Activated naive CD8-positive, alpha-beta T cell (primary cell): ENCODE data around the gene SLC27A4.
A peak's percentile ranks its signal among the peaks of the same experiment; 100 is the strongest.

Experiments used
- H3K27ac Mint-ChIP-seq: one replicate; pipeline ENCODE4 v1.8.0; 2021; ENCODE audit warnings: mixed read lengths
- H3K27me3 Mint-ChIP-seq: one replicate; pipeline ENCODE4 v1.8.0; 2021; ENCODE audit warnings: mixed read lengths
- H3K36me3 Mint-ChIP-seq: one replicate; pipeline ENCODE4 v1.8.0; 2021; ENCODE audit warnings: mixed read lengths
- H3K4me1 Mint-ChIP-seq: one replicate; pipeline ENCODE4 v1.8.0; 2021; ENCODE audit warnings: low read depth, mixed read lengths
- H3K4me3 Mint-ChIP-seq: one replicate; pipeline ENCODE4 v1.8.0; 2021; ENCODE audit warnings: mild to moderate bottlenecking, mixed read lengths
- H3K9me3 Mint-ChIP-seq: one replicate; pipeline ENCODE4 v1.8.0; 2021; ENCODE audit warnings: low read depth, mixed read lengths

SLC27A4 gene

DNA sequence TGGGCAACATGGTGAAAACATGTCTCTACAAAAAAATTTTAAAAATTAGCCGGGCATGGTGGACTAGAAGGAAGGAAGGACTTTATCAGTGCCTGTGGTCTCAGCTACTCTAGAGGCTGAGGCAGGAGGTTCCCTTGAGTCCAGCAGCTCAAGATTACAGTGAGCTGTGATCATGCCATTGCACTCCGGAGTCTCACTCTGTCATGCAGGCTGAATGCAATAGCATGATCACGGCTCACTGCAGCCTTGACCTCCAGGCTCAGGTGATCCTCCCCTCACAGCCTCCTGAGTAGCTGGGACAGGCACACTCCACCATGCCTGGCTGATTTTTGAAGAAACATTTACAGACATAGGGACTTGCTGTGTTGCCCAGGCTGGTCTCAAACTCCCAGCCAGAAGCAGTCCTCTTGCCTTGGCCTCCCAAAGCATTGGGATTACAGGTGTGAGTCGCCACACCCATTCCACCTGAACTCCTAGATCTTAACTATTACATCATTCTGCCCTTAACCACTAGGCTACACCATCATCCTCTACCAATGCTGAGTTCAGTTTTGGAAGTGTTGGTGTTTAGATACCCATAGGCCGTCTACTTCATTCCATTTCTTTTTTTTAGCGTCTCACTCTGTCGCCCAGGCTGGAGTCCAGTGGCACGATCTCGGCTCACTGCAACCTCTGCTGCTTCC, 28.8 kb downstream of the SLC27A4 start:
- Mint-ChIP-seq H3K36me3 (peaks cover 11% of the 10 kb centered on the region), H3K27me3 (no peaks in the 10 kb centered on the region), H3K4me1 (peaks cover 36% of the 10 kb centered on the region), H3K4me3 (peak overlapping the region; percentile 27), H3K27ac (no peak overlapping the region), H3K9me3 (no peaks in the 10 kb centered on the region)

DNA sequence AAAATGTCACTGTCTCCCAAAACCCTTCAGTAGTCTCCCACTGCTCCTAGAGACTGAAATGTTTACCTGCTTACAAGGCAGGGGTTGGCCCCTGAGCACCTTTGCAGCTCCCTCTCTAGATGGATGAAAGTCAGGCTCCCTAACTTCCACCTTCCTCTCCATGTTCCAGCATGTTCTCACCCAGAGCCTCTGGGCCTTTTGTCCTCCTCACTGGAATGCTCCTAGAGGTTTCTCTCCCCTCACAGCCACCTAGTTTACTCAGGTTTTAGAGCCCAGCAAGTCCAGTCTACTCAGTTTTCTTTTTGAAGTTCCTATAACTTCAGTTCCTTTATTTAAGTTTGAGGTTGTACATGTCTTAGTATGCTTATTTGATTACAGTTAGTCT, 30.0 kb downstream of the SLC27A4 start:
- peaks cover 36% of the 10 kb centered on the region for H3K4me1 Mint-ChIP-seq
- H3K4me3 Mint-ChIP-seq = peak overlapping the region; percentile 99
- H3K27ac Mint-ChIP-seq = peak overlapping the region; percentile 85
- H3K27me3 Mint-ChIP-seq = no peaks in the 10 kb centered on the region
- no peaks in the 10 kb centered on the region for H3K9me3 Mint-ChIP-seq
- H3K36me3 Mint-ChIP-seq = peaks cover 11% of the 10 kb centered on the region

DNA sequence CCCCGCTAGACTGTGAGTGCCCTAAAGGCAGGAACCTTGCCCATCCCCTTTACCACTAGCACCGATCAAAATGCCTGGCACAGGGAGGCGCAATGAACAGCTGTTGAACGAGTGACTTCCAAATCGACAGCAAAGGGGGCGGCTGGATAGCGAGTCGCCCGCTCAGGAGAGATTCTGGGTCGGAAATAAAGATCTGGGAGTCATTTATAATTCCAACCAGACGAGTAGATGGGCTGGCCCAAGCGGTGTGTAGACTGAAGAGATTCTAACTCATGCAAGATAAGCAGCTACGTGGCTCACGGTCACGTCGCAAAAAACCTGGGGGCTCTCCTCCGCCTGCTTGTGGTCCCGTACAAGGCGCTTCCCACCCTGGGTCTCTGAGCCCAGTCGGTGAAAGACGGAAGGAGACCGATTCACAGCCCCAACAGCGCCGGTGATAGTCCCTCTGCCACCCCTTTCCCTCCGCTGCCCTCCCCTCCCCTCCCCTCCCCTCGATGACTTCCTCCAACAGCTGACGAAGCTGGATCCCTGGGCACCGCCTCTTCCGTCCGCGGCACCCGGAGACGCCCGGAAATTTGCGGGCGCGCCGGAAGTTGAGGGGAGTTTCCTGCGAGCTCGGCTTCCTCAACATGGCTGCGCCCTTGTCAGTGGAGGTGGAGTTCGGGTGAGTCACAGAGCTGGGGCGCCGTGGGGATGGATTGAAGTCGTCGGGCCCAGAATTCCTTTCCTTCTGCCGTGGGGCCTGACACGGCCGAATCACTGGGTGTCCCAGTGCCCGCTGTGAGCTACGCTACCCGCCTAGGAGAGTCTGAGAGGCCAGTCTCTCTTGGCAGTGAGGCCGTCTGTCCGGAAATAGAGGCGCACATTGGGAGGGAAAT, 30.7 kb downstream of the SLC27A4 start, which contains the start of gene URM1:
Gene URM1, plus strand, starts transcription at position 623 of the 878 bp plus-strand sequence. Its CDS starts 7 bp downstream, at position 630.
- H3K4me1 Mint-ChIP-seq = peaks cover 34% of the 10 kb centered on the region
- peak within 1 kb of the TSS; percentile 85 for H3K27ac Mint-ChIP-seq
- H3K27me3 Mint-ChIP-seq = no peaks in the 10 kb centered on the region
- peaks cover 11% of the 10 kb centered on the region for H3K36me3 Mint-ChIP-seq
- no peaks in the 10 kb centered on the region for H3K9me3 Mint-ChIP-seq
- peak within 1 kb of the TSS; percentile 99 for H3K4me3 Mint-ChIP-seq

DNA sequence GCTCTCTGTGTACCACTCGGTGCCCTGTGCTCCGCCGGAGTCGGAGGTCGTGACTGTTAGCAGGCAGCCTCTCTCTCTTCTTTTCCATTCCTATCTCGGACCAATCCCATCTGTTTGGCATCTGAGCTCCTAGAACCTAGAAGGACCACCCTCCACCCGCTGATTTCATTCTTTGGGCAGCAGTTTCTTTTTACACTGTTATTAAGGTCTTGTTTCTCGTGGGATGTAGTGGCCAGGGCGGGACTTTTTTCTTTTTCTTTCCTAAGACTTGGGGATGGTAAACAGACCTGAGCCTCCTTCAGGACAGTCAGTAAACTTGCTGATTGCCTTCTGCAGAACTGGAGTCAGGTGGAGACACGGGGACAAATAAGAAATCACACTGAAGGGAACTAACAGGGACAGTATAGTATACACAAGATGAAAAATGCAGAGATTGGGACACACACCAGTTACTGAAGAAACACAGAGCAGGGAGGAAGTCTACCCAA, 31.3 kb downstream of the SLC27A4 start:
- Mint-ChIP-seq H3K27me3 (no peaks in the 10 kb centered on the region), H3K27ac (peak overlapping the region; percentile 85), H3K4me3 (peak overlapping the region; percentile 99), H3K4me1 (peaks cover 34% of the 10 kb centered on the region), H3K9me3 (no peaks in the 10 kb centered on the region), H3K36me3 (peaks cover 11% of the 10 kb centered on the region)

DNA sequence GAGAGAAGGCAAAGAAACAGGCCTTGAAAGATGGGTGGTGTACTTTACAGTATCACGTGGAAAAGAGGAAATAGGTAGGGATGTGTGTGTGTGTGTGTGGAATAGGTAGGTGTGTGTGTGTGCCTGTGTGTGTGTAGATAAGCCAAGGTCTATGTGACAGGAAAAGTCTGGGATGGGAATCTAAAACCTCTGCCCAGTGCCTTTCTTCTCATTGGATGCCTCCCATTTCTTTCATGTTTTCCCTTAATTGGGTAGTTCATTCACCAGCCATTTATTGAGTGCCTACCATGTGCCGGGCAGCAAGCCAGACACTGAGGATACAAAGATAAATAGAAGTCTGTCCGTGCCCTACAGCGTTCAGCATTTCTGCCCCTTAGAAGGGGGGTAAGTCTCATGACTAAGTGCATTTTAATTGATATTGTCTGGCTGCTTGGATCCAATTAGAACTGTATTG, 31.9 kb downstream of the SLC27A4 start:
- H3K4me1 Mint-ChIP-seq = peaks cover 36% of the 10 kb centered on the region
- peak overlapping the region; percentile 99 for H3K4me3 Mint-ChIP-seq
- H3K27me3 Mint-ChIP-seq = no peaks in the 10 kb centered on the region
- H3K9me3 Mint-ChIP-seq = no peaks in the 10 kb centered on the region
- H3K27ac Mint-ChIP-seq = peak overlapping the region; percentile 85
- peaks cover 11% of the 10 kb centered on the region for H3K36me3 Mint-ChIP-seq

DNA sequence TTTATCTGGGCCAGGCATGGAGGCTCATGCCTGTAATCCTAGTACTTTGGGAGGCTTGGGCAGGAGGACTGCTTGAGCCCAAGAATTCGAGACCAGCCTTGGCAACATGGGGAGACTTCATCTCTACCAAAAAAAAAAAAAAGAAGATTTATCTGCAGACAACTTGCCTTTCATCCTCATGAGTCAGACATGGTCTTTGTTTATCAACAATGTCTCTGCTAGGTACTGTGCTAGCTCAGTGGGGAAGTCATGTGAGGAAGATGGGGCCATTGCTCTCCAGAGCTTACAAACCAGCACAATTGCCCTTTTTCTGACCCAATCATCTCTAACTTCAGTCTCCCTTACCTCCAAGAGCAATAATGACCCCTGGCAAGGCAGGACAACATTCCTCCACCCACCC, 32.5 kb downstream of the SLC27A4 start:
- Mint-ChIP-seq H3K4me3 (peak overlapping the region; percentile 99), H3K9me3 (no peaks in the 10 kb centered on the region), H3K27me3 (no peaks in the 10 kb centered on the region), H3K4me1 (peaks cover 36% of the 10 kb centered on the region), H3K36me3 (peaks cover 11% of the 10 kb centered on the region), H3K27ac (peak overlapping the region; percentile 85)

DNA sequence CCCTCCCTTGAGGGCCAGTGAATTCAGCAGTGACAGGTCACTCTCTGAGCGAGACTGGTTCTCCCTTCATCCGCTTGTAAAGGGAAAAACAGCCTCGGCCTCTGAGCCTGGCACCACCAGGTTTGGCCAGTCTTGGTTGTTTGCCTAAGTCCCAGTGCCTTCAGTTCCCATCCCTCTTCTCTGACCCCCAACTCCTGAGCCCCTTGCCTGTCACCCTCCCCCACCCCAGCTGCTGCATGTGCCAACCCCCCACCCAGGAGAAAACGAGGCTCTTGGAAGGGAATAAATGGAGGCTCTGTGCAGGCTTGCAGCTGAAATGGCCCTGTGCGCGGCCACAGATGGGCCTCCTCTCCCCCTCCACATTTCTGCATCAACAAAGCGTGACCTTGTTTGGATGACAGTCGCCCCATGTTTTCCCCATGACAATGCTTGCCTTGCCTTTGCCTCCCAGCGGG, 33.9 kb downstream of the SLC27A4 start:
- H3K36me3 Mint-ChIP-seq = peaks cover 12% of the 10 kb centered on the region
- H3K4me1 Mint-ChIP-seq = peaks cover 36% of the 10 kb centered on the region
- no peak overlapping the region for H3K27ac Mint-ChIP-seq
- no peak overlapping the region for H3K4me3 Mint-ChIP-seq
- no peaks in the 10 kb centered on the region for H3K9me3 Mint-ChIP-seq
- H3K27me3 Mint-ChIP-seq = no peaks in the 10 kb centered on the region

DNA sequence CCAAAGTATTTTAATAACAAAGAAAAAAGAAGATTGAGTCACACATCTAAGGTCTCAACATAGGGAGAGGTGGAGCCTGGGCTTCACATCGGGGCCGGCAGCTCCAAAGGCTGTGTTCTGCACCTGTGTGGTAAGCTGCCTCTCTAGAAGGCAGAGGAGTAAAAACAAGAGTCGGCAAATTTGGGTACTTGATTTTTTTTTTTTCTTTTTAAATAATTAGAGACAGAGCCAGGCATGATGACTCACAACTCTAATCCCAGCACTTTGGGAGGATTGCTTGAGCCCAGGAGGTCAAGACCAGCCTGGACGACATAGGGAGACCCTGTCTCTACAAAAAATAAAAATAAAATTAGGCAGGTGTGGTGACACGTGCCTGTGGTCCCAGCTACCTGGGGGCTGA, 35.5 kb downstream of the SLC27A4 start:
- no peaks in the 10 kb centered on the region for H3K9me3 Mint-ChIP-seq
- peaks cover 28% of the 10 kb centered on the region for H3K4me1 Mint-ChIP-seq
- H3K27ac Mint-ChIP-seq = no peak overlapping the region
- H3K27me3 Mint-ChIP-seq = no peaks in the 10 kb centered on the region
- peaks cover 12% of the 10 kb centered on the region for H3K36me3 Mint-ChIP-seq
- no peak overlapping the region for H3K4me3 Mint-ChIP-seq

DNA sequence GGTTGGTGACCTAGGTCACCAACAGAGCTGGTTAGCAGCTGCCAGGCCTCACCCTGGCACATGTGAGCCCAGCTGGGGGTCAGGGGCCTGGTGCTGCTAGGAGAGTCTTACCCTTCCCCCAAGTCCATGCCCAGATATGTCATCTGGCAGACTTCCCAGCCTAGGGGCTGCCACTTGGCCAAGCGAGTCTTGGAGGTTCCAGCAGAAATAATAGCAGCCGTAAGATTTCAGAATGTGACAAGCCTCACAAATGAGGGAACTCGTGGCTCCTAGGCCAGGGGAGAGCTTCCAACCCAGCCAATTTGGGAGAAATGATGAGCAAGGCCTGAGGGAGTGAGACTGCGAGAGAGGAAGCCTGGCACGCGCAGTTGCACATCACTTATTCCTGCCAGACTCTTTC, 41.9 kb downstream of the SLC27A4 start:
- Mint-ChIP-seq H3K4me1 (no peaks in the 10 kb centered on the region), H3K27ac (no peak overlapping the region), H3K4me3 (no peak overlapping the region), H3K9me3 (no peaks in the 10 kb centered on the region), H3K27me3 (no peaks in the 10 kb centered on the region), H3K36me3 (peaks cover 2% of the 10 kb centered on the region)

DNA sequence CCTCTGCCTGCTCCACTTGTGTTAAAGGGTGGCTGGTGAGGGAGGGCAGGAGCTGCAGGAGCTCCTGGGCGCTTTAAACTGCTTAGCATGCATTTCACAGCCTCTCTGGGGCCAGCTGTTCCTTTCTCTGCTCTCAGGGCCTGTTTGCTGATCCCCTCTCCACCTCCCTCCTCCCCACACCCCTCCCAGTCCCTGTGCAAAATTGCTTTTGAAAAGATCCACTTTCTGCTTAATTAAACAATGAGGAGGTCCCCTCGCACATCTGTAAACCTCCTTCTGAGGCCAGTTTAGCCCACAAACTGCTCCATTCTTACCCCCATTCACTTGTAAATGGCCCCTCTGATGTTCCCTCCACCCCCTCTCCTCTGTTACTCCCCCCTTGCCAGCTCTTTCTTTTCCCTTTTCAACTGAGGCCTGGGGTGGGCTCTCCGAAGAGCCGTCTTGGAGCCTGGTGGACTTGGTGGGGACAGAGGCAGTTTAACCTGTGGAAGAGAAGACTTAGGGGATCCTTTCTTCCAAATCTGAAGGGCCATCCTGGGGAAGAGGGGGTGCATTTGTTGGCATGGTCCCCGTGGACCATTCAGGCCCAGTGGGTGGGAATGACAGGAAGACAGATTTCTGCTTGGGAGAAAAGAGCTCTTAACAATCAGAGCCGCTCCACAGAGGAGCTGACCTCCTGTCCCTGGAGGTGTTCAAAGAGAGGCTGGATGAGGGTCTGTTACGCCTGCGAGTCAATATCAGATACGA, 42.9 kb downstream of the SLC27A4 start:
- H3K27me3 Mint-ChIP-seq = no peaks in the 10 kb centered on the region
- H3K9me3 Mint-ChIP-seq = no peaks in the 10 kb centered on the region
- no peak overlapping the region for H3K27ac Mint-ChIP-seq
- peaks cover 2% of the 10 kb centered on the region for H3K36me3 Mint-ChIP-seq
- H3K4me3 Mint-ChIP-seq = no peak overlapping the region
- no peaks in the 10 kb centered on the region for H3K4me1 Mint-ChIP-seq

DNA sequence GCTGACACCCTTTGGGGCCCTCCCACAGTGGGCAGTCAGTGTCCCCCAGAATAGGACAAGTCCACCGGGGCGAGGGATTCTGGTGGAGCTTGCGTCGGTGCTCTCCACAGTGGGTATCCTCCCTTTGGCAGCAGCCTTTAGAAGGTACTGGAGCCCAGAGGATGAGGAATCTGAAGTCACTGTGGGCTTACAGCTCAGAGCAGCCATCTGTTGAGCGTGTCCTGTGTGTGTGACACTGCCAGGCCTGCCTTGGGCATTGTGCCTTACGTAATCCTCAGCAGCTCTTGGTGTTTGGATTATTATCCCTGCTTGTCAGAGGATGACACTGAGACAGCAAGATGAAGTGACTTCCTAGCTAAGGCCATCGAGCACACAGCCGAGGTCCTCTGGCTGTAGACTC, 43.5 kb downstream of the SLC27A4 start:
- Mint-ChIP-seq H3K9me3 (no peaks in the 10 kb centered on the region), H3K27me3 (no peaks in the 10 kb centered on the region), H3K36me3 (peaks cover 2% of the 10 kb centered on the region), H3K4me3 (no peak overlapping the region), H3K4me1 (no peaks in the 10 kb centered on the region), H3K27ac (no peak overlapping the region)

DNA sequence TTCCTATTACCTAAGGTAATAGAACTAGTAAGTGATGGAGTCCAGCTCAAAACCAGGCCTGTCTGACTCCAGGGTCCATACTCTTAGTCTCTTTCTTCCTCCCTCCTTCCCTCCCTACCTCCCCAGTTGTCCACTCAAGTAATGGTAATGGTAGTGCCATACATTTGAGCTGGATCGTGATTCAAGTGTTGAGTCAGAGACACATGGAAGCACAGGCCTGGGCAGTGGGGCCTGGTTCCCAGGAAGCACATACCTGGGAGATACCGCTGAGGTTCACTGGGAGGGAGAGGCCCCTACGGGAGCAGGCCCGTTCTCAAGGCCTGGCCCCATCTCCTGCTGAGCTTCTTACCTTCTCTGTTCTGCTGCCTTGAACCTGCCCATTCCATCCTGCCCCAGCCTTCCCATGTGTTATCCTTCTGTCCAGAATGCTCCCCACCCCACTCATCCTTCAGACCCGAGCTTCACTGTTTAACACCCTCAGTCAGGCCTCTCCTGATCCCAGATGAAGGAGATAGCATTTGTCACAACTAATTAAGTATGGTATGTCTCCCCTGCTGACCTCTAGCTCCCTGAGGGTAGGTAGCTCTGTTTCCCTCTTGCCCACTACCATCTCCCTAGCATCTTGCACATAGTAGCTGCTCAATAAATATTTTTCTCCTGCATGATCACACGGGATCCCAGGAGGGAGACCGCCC, 44.6 kb downstream of the SLC27A4 start:
- Mint-ChIP-seq H3K36me3 (no peaks in the 10 kb centered on the region), H3K4me1 (no peaks in the 10 kb centered on the region), H3K4me3 (no peak overlapping the region), H3K9me3 (no peaks in the 10 kb centered on the region), H3K27ac (peak overlapping the region; percentile 16), H3K27me3 (no peaks in the 10 kb centered on the region)

DNA sequence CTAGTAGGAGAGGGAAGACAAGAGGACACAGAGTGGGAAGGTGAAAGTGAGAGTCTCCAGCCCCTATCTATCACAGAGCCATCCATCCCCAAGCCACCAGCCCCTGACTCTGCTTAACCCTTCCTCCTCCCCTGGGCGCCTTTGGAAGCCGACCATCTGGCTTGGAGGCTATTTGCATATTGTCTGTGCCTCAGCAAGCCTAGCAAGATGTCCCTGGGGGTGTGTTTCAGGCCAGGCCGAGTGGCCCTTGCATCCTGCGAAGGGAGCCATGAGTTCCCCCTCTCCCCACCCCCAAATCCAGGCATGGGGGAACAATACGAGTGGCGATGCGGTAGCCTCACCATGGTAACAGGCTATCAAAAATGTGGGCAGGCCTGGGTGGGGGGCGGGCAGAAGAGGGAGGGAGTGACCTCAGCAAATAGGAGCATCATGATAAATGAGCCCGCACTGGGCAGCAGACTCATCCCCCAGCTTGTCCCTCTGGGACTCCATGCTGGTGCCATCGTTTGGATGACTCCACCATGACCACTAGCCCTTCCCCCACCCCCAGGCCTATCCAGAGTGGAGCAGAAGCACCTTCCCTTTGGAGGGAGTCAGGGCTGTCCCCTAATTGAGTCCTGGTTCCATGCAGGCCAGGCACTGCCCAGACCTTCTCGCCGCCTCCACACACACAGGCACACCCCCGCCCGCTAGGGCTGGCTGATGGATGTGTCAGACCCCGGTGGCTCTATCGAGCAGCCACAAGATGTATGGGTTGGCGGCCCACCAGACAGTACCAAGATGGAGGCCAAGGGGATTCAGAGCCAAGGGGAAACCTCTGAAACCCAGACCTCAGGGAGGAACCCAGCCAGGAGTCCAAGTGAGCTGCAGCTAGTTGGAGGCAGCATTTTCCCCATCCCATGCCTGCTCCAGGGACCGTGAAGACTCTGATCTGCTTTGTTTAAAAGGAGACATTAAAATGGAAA, 45.5 kb downstream of the SLC27A4 start:
- no peaks in the 10 kb centered on the region for H3K27me3 Mint-ChIP-seq
- no peaks in the 10 kb centered on the region for H3K9me3 Mint-ChIP-seq
- no peak overlapping the region for H3K4me3 Mint-ChIP-seq
- no peaks in the 10 kb centered on the region for H3K4me1 Mint-ChIP-seq
- H3K36me3 Mint-ChIP-seq = no peaks in the 10 kb centered on the region
- no peak overlapping the region for H3K27ac Mint-ChIP-seq
